Measurements from ENCODE around the gene SLCO6A1. TPM values are rescaled to one million over a fixed set of nuclear protein-coding genes. Genes with fewer than 3 reads are reported as not detected.
A peak's percentile ranks its signal among the peaks of the same experiment; 100 is the strongest.

SLCO6A1 gene
- total RNA-seq, 1 donor from 2014 or later = 0.82 TPM

DNA sequence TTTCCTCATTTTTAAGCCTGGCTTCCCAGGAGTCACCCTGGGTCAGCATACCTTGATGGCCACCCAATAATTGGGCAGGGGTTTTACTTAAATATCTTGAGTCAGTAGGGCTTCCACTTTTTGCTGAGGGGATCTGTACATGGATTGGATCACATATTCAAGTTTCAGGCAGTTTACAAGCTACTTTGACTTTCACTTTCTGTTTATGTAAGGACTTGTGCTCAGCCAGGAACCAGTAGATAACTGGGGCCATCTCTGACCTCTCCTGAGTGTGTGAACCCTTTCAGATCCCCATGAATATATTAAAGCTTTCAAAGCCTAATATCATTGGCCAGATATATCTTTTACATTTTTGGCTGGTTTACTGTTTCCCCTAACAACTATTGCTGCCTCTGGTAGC lies 45.1 kb downstream of the SLCO6A1 start:
- Mint-ChIP-seq H3K4me3 (ENCODE audit: unreplicated experiment) (no peak overlapping the region), H3K4me1 (ENCODE audit: low read depth) (no peaks in the 10 kb centered on the region), H3K36me3 (ENCODE audit: low read depth) (peaks cover 1% of the 10 kb centered on the region), H3K9me3 (ENCODE audit: low read depth) (peaks cover 18% of the 10 kb centered on the region), H3K27me3 (ENCODE audit: low read depth) (no peaks in the 10 kb centered on the region), H3K27ac (ENCODE audit: unreplicated experiment) (no peak overlapping the region)
- TF ChIP-seq CTCF (IDR thresholded peaks at IDR 0.05) = no peak
- DNase-seq (ENCODE audit: low spot score) = no peak

DNA sequence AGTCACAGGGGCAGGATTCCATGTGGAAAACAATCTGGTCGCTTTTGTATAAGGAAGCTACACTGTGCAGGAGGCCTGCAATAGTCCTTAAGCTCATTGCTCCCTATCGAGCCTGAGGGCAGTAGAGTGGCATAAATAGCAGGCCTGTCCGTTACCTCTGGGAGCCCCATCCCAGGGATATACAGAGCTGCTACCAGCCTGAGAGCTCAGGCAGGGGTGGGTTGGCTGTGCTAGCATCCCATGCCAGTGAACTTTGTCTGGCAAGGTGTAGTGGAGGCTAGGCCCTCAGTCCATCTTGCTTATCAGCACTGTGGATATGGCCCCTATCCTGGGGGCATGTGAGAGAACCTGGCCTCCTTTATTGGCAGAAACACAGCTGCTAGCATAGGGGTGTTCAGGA lies 47.7 kb downstream of the SLCO6A1 start:
- peaks cover 31% of the 10 kb centered on the region for H3K9me3 Mint-ChIP-seq (ENCODE audit: low read depth)
- no peaks in the 10 kb centered on the region for H3K36me3 Mint-ChIP-seq (ENCODE audit: low read depth)
- no peak for TF ChIP-seq CTCF (IDR thresholded peaks at IDR 0.05)
- DNase-seq (ENCODE audit: low spot score) = no peak
- no peak overlapping the region for H3K4me3 Mint-ChIP-seq (ENCODE audit: unreplicated experiment)
- H3K4me1 Mint-ChIP-seq (ENCODE audit: low read depth) = no peaks in the 10 kb centered on the region
- H3K27ac Mint-ChIP-seq (ENCODE audit: unreplicated experiment) = no peak overlapping the region
- peaks cover 2% of the 10 kb centered on the region for H3K27me3 Mint-ChIP-seq (ENCODE audit: low read depth)

- Mint-ChIP-seq H3K27ac (ENCODE audit: unreplicated experiment) (no peak overlapping the region), H3K4me1 (ENCODE audit: low read depth) (no peaks in the 10 kb centered on the region), H3K27me3 (ENCODE audit: low read depth) (peaks cover 2% of the 10 kb centered on the region), H3K4me3 (ENCODE audit: unreplicated experiment) (no peak overlapping the region), H3K9me3 (ENCODE audit: low read depth) (peaks cover 34% of the 10 kb centered on the region), H3K36me3 (ENCODE audit: low read depth) (no peaks in the 10 kb centered on the region)
- no peak for DNase-seq (ENCODE audit: low spot score)
- TF ChIP-seq CTCF (IDR thresholded peaks at IDR 0.05) = no peak
Measured at GRCh38 chr5:102450313-102450990, 48.3 kb downstream of the SLCO6A1 start.

- DNase-seq (ENCODE audit: low spot score) = peak; percentile 27
- H3K36me3 Mint-ChIP-seq (ENCODE audit: low read depth) = peaks cover 2% of the 10 kb centered on the region
- no peaks in the 10 kb centered on the region for H3K4me1 Mint-ChIP-seq (ENCODE audit: low read depth)
- H3K4me3 Mint-ChIP-seq (ENCODE audit: unreplicated experiment) = no peak overlapping the region
- peaks cover 45% of the 10 kb centered on the region for H3K9me3 Mint-ChIP-seq (ENCODE audit: low read depth)
- TF ChIP-seq CTCF (IDR thresholded peaks at IDR 0.05) = no peak
- H3K27ac Mint-ChIP-seq (ENCODE audit: unreplicated experiment) = no peak overlapping the region
- H3K27me3 Mint-ChIP-seq (ENCODE audit: low read depth) = no peaks in the 10 kb centered on the region
Measured at GRCh38 chr5:102433473-102433872, 65.3 kb downstream of the SLCO6A1 start.

DNA sequence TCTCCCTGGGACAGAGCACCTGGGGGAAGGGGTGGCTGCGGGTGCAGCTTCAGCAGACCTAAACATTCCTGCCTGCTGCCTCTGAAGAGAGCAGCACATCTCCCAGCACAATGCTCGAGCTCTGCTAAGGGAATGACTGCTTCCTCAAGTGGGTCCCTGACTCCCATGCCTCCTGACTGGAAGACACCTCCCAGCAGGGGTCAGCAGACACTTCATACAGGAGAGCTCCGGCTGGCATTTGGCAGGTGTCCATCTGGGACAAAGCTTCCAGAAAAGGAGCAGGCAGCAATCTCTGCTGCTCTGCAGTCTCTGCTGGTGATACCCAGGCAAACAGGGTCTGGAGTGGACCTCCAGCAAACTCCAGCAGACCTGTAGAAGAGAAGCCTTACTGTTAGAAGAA lies 77.2 kb downstream of the SLCO6A1 start:
- Mint-ChIP-seq H3K36me3 (ENCODE audit: low read depth) (peaks cover 5% of the 10 kb centered on the region), H3K27me3 (ENCODE audit: low read depth) (no peaks in the 10 kb centered on the region), H3K9me3 (ENCODE audit: low read depth) (peaks cover 30% of the 10 kb centered on the region), H3K27ac (ENCODE audit: unreplicated experiment) (no peak overlapping the region), H3K4me3 (ENCODE audit: unreplicated experiment) (no peak overlapping the region), H3K4me1 (ENCODE audit: low read depth) (no peaks in the 10 kb centered on the region)
- TF ChIP-seq CTCF (IDR thresholded peaks at IDR 0.05) = peak; percentile 10
- DNase-seq (ENCODE audit: low spot score) = peak; percentile 27
